Activated CD4-positive, alpha-beta memory T cell treated with anti-CD3 and anti-CD28 coated beads for 36 hours (primary cell): ENCODE results near the gene GALNT10. TPM values are rescaled to one million over a fixed set of nuclear protein-coding genes. Genes with fewer than 3 reads are reported as not detected.

Experiments used
- CTCF ChIA-PET: fragments of 350-600 bp; sonication (Branson Sonifier 250); formaldehyde crosslinking; loops from one replicate; lab custom pipeline; 2021; ENCODE audit warnings: antibody characterized with exemption, inconsistent platforms; lab: Charles Lee
- POLR2A ChIA-PET: fragments of 350-600 bp; sonication (Branson Sonifier 250); formaldehyde crosslinking; loops from one replicate; lab custom pipeline; 2021; ENCODE audit warnings: antibody characterized with exemption; lab: Charles Lee
- DNase-seq: peaks from one replicate; pipeline ENCODE4 v3.0.0-alpha.2; 2020
- H3K27ac Mint-ChIP-seq: one replicate; pipeline ENCODE4 v1.8.0; 2021; ENCODE audit warnings: mixed read lengths
- H3K27me3 Mint-ChIP-seq: one replicate; pipeline ENCODE4 v1.8.0; 2021; ENCODE audit warnings: mixed read lengths
- H3K36me3 Mint-ChIP-seq: one replicate; pipeline ENCODE4 v1.8.0; 2021; ENCODE audit warnings: mixed read lengths
- H3K4me1 Mint-ChIP-seq: one replicate; pipeline ENCODE4 v1.8.0; 2021; ENCODE audit warnings: low read depth, mixed read lengths
- H3K4me3 Mint-ChIP-seq: one replicate; pipeline ENCODE4 v1.8.0; 2021; ENCODE audit warnings: mild to moderate bottlenecking, mixed read lengths
- H3K9me3 Mint-ChIP-seq: one replicate; pipeline ENCODE4 v1.8.0; 2021; ENCODE audit warnings: mixed read lengths
- intact Hi-C: fragments of 100-400 bp; cut with micrococcal nuclease; formaldehyde crosslinking; loops from one replicate; pipeline ENCODE4 v1.15.1; 2023
- total RNA-seq, 2 experiments: library from RNA; stranded (reverse); gene quantifications; one replicate each; pipeline ENCODE4 v1.2.3, GENCODE V29; 2021

GALNT10 gene
- total RNA-seq, 2 experiments from 2014 or later = 23.8 to 26.9 TPM

DNA sequence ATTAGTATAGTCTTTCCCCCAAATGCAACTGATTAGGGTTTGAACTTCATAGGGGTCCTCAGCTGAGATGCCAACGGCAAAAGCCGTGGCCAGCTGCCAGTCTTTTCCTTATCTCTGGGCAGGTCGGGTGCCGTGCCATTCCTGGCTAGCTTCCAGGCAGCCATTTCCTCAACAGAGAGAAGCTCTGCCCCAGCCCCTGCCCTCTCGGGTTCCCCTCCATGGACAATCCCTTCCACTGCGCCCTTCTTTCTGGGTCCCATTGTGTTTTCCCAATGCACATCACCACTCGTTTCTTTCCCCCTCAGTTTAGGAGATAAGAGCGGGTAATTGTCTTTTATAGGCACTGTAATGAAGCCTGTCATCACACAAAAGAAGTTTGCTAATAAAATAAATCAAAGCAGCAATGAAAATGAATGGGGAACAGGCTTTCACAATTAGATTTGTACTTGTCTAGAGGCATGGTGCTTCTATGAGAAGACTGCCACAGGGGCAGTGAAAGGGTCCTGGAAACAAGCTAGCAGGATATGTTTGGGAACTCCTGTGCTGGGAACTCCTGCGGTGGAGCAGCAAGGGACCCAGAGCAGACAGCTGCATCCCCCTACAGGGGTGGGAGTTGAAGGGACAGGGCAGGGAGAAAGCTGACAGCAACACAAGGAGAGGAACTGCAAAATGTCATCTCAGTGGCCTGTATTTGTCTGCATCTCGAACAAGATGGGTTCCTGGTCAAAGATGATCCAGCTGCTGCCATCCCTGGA, 207.3 kb downstream of the GALNT10 start:
- POLR2A ChIA-PET = no interaction called here
- no peaks in the 10 kb centered on the region for H3K4me1 Mint-ChIP-seq
- H3K27ac Mint-ChIP-seq = no peak overlapping the region
- intact Hi-C loops = no loop called here
- no peak overlapping the region for H3K4me3 Mint-ChIP-seq
- CTCF ChIA-PET = interaction anchor here (2.0 kb wide), 1 partner anchor 325 kb away, joined by 7 read pairs; no protein-coding TSS in a partner anchor
- peaks cover 4% of the 10 kb centered on the region for H3K36me3 Mint-ChIP-seq
- DNase-seq = no peak
- H3K9me3 Mint-ChIP-seq = no peaks in the 10 kb centered on the region
- H3K27me3 Mint-ChIP-seq = no peaks in the 10 kb centered on the region

DNA sequence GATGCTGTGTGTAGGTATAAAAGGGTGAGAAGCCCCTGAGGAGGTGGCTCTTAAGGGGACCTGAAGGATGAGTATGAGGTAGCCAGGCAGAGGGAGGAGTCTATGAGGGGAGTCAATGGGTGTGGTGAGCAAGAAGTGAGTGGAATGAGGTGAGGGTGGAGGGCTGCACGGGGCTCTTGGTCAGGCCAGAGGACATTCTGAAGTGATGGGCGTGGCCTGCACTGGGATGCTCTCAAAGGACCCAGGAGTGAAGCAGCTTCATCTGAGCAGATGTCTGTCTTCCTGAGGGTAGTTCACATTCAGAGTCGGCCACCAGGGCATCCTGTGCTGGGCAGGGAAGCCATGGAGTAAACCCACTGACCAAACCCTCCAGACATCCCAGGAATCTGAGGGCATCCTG, 210.1 kb downstream of the GALNT10 start:
- H3K4me3 Mint-ChIP-seq = no peak overlapping the region
- H3K9me3 Mint-ChIP-seq = no peaks in the 10 kb centered on the region
- intact Hi-C loops = no loop called here
- no peaks in the 10 kb centered on the region for H3K27me3 Mint-ChIP-seq
- H3K27ac Mint-ChIP-seq = no peak overlapping the region
- CTCF ChIA-PET = no interaction called here
- no peak for DNase-seq
- peaks cover 10% of the 10 kb centered on the region for H3K4me1 Mint-ChIP-seq
- H3K36me3 Mint-ChIP-seq = peaks cover 3% of the 10 kb centered on the region
- POLR2A ChIA-PET = no interaction called here

DNA sequence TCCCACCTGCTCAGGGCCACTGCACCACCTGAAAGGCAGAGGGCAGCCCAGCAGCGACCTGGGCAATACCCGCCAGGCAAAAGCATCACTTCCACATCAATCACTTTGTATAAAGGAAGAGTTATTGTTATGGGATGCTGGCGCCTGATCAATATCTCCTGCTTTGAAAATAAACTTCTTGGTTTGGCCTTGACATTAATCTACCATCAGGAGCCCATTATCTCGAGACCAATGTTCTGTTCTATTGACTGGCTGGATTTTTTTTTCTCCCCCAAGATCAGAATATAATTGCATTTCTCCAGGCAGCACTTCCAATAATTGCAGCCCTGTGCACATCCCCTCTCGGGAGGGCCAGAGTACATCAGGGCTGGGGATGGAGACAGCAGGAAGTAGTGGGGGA, 210.8 kb downstream of the GALNT10 start:
- Mint-ChIP-seq H3K27me3 (no peaks in the 10 kb centered on the region), H3K4me1 (peaks cover 10% of the 10 kb centered on the region), H3K9me3 (no peaks in the 10 kb centered on the region), H3K27ac (no peak overlapping the region), H3K4me3 (no peak overlapping the region), H3K36me3 (no peaks in the 10 kb centered on the region)
- CTCF ChIA-PET = no interaction called here
- POLR2A ChIA-PET = no interaction called here
- DNase-seq = no peak
- intact Hi-C loops = no loop called here

DNA sequence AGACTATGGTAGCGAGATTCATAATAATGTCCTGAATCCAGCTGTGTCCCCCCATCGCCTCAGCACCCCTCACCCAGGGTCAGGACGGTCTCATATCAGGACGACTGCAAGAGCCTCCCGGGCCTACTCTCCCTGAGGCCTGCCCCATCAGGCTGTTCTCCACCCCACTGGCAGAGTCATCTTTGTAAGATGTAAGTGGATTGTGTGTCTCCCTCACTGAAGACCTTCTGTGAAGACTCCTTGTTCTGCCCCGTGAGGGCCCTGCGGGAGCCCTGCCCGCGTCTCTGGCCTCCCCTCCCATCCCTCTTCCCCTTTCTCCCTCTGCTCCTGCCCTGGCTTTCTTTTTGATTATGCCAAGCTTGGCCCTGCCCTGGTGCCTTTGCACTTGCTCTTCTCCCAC, 211.4 kb downstream of the GALNT10 start:
- no peak for DNase-seq
- CTCF ChIA-PET = no interaction called here
- no peak overlapping the region for H3K4me3 Mint-ChIP-seq
- POLR2A ChIA-PET = no interaction called here
- peaks cover 10% of the 10 kb centered on the region for H3K4me1 Mint-ChIP-seq
- no peaks in the 10 kb centered on the region for H3K9me3 Mint-ChIP-seq
- no peak overlapping the region for H3K27ac Mint-ChIP-seq
- no peaks in the 10 kb centered on the region for H3K36me3 Mint-ChIP-seq
- intact Hi-C loops = no loop called here
- H3K27me3 Mint-ChIP-seq = no peaks in the 10 kb centered on the region

DNA sequence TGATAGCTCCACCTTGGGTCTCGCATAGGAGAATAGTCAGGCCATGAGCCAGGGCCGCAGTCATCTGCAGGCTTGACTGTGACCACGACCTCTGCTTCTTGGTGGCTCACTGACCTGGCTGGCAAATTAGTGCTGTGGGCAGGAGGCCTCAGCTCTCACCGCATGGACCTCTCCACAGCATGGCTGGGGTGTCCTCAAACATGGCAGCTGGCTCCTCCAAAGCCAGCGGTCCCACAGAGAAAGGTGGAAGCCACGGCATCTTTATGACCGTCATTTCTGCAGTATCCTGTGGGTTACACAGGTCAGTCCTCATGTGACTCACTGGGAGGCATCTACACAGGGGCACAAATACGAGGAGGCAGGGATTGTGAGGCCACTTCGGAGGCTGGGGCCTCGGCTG, 212.1 kb downstream of the GALNT10 start:
- Mint-ChIP-seq H3K9me3 (no peaks in the 10 kb centered on the region), H3K27me3 (no peaks in the 10 kb centered on the region), H3K27ac (no peak overlapping the region), H3K4me3 (no peak overlapping the region), H3K4me1 (peaks cover 10% of the 10 kb centered on the region), H3K36me3 (no peaks in the 10 kb centered on the region)
- no peak for DNase-seq
- CTCF ChIA-PET = no interaction called here
- intact Hi-C loops = no loop called here
- POLR2A ChIA-PET = no interaction called here

DNA sequence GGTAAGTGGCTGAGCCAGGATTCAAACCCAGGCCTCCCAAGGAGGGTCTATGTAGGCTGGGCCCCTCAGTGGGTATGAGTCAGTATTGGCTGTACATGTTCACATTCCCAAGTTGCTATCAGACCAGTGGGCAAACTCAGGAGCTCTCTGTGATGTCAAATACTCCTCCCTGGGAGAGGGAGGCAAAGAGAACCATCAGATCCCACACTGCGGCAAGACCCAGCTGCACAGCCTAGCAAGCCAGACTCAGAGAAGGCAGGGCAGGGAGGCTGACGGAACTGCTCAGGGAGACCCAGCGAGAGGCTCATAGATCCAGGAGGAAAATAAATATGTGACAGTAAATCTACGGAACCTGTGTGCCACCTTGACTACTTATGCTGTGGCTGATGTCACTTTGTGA, 212.7 kb downstream of the GALNT10 start:
- Mint-ChIP-seq H3K27ac (no peak overlapping the region), H3K36me3 (no peaks in the 10 kb centered on the region), H3K9me3 (no peaks in the 10 kb centered on the region), H3K27me3 (no peaks in the 10 kb centered on the region), H3K4me3 (no peak overlapping the region), H3K4me1 (peaks cover 10% of the 10 kb centered on the region)
- POLR2A ChIA-PET = no interaction called here
- intact Hi-C loops = no loop called here
- DNase-seq = no peak
- CTCF ChIA-PET = interaction anchor here (1.1 to 6.6 kb wide), 5 partner anchors 20 to 428 kb away, joined by 3 to 167 read pairs (median 38); partner anchors contain the start of gene GALNT10

DNA sequence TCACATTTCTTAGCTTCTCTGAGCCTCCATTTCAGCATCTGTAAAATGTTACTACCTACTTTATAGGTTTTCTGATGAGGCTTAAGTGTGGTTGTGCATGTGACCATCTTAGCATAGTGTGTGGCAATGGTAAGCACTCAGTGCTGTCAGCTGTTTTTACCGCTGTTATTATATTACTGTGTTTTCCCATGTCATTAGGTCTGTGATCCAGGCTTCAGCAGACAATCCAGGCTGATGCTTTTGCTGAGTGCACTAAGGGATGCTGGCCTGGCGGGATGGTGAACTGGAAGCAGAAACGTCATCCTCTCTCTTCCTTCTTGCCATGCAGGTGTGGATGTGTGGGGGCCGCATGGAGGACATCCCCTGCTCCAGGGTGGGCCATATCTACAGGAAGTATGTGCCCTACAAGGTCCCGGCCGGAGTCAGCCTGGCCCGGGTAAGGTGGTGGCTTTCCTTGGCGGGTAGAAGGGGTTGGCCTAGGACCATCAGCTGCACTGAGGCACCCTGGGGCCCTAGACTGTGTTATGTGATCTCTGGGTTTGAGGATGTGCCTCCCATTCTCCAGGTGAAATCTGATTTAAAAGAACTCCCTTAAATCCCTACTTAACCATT, 213.3 kb downstream of the GALNT10 start:
- no peak overlapping the region for H3K27ac Mint-ChIP-seq
- H3K9me3 Mint-ChIP-seq = no peaks in the 10 kb centered on the region
- no peaks in the 10 kb centered on the region for H3K27me3 Mint-ChIP-seq
- no peak overlapping the region for H3K4me3 Mint-ChIP-seq
- ChIA-PET CTCF (interaction anchor here (0.8 to 6.6 kb wide), 16 partner anchors 14 to 437 kb away, joined by 3 to 167 read pairs (median 4); partner anchors contain the start of gene GALNT10), POLR2A (interaction anchor here (1.1 to 1.2 kb wide), 2 partner anchors 214 to 332 kb away, joined by 3 read pairs; partner anchors contain the start of gene GALNT10)
- intact Hi-C loops = loop anchor here (2.0 kb wide), 1 partner anchor 213 kb away; the partner anchor contains the start of gene GALNT10
- H3K36me3 Mint-ChIP-seq = no peaks in the 10 kb centered on the region
- DNase-seq = no peak
- peaks cover 10% of the 10 kb centered on the region for H3K4me1 Mint-ChIP-seq

DNA sequence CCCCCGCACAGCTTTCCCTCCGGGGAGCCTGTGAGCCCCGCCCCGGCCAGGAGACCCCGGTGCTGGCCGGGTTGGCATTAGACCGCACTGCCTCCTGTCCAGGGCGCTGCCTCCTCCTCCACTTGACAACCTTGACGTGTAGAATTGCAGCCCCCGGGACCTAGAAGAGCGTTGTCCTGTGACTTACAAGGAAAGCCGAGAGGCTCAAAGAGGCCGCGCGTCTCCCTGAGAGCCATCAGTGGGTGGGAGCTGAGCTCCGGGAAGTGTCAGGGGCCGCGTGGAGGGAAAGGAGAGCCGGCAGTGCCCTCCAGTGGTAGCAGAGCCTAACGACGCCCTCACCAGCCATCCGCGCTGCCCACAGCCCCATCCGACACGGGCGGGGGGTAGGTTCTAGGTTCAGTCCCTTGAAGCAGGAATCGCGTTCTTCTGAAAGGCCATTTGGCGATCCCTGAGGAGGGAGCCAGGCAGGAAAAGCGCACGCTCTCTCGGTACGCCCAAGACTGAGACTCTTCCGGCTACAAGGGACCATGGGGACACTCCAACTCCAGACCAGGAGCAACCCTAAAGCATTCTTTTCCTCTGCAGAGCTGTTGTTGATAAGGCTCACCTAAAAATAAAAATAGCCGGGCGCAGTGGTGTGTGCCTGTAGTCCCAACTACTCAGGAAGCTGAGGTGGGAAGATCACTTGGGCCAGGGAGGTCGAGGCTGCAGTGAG, 214.7 kb downstream of the GALNT10 start:
- H3K9me3 Mint-ChIP-seq = no peaks in the 10 kb centered on the region
- no peak overlapping the region for H3K27ac Mint-ChIP-seq
- peak; percentile 83 for DNase-seq
- ChIA-PET POLR2A (interaction anchor here (1.1 to 1.2 kb wide), 2 partner anchors 215 to 333 kb away, joined by 3 read pairs; partner anchors contain the start of gene GALNT10), CTCF (interaction anchor here (0.6 to 6.6 kb wide), 40 partner anchors 10 to 502 kb away, joined by 3 to 167 read pairs (median 4); partner anchors contain the start of genes FAM114A2, GALNT10 and MFAP3)
- no peaks in the 10 kb centered on the region for H3K27me3 Mint-ChIP-seq
- peak overlapping the region; percentile 20 for H3K4me3 Mint-ChIP-seq
- intact Hi-C loops = loop anchor here (1.0 to 2.0 kb wide), 4 partner anchors 214 to 431 kb away; partner anchors contain the start of gene GALNT10
- no peaks in the 10 kb centered on the region for H3K36me3 Mint-ChIP-seq
- H3K4me1 Mint-ChIP-seq = peaks cover 10% of the 10 kb centered on the region

DNA sequence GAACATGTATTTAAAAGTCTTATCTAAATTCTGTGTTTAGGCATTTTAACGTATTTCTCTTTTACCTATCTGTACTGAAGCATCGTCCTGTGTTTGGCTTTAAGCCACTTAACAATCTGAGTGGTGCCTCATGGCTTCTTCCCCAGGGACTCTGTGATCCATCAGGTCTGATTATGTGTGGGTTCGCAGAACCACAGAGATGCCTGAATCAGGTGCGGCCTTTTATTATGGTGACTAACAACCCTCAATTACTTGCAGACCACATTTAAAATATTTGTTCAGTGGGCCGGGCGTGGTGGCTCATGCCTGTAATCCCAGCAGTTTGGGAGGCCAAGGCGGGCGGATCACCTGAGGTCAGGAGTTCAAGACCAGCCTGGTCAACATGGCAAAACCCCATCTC, 215.7 kb downstream of the GALNT10 start:
- Mint-ChIP-seq H3K4me1 (peaks cover 10% of the 10 kb centered on the region), H3K4me3 (no peak overlapping the region), H3K9me3 (no peaks in the 10 kb centered on the region), H3K36me3 (peaks cover 6% of the 10 kb centered on the region), H3K27ac (no peak overlapping the region), H3K27me3 (no peaks in the 10 kb centered on the region)
- DNase-seq = no peak
- ChIA-PET POLR2A (no interaction called here), CTCF (interaction anchor here (0.6 to 6.6 kb wide), 13 partner anchors 9 to 431 kb away, joined by 3 to 167 read pairs (median 6); partner anchors contain the start of gene GALNT10)
- intact Hi-C loops = no loop called here

DNA sequence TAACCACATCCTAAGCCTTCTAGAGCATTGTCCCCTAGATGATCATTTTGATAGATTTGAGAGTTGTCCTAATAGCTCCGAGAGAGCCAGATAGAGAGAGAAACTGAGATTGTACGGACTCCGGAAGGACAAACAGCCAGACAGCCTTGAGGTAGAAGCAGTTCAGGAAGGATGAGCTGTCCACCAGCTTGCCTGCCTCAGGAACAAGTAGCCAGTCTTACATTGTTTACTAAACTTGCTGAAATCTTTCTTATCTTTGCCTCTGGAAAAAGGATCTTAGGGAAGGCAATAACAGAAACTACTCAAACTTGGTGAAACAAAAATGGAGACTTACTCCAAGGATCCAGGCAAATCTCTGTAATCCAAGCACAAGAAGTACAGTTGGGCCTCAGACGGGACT, 216.3 kb downstream of the GALNT10 start:
- DNase-seq = no peak
- peaks cover 10% of the 10 kb centered on the region for H3K36me3 Mint-ChIP-seq
- POLR2A ChIA-PET = no interaction called here
- peaks cover 10% of the 10 kb centered on the region for H3K4me1 Mint-ChIP-seq
- CTCF ChIA-PET = interaction anchor here (0.6 to 6.6 kb wide), 3 partner anchors 127 to 337 kb away, joined by 3 to 167 read pairs (median 20); no protein-coding TSS in a partner anchor
- H3K9me3 Mint-ChIP-seq = no peaks in the 10 kb centered on the region
- no peak overlapping the region for H3K4me3 Mint-ChIP-seq
- H3K27me3 Mint-ChIP-seq = no peaks in the 10 kb centered on the region
- no peak overlapping the region for H3K27ac Mint-ChIP-seq
- intact Hi-C loops = no loop called here

DNA sequence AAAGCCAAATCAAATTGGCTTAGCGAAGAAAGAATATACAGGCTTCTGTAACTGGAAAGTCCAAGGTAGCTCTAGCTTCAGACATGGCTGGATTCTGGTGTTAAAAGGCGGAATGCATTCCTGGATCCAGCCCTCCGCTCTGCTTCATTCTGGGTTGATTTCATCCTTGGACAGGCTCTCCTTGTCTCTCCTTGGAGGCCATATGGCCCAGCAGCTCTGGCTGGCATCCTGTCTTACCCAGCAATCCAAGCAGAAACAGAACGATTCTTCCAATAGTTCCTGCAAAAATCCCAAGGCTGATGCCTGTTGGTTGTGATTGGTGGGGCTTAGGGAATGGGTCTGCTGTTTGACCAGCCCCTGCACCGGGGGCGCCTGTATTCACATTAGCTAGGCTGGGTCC, 218.3 kb downstream of the GALNT10 start:
- ChIA-PET POLR2A (no interaction called here), CTCF (interaction anchor here (1.0 to 6.6 kb wide), 3 partner anchors 228 to 433 kb away, joined by 3 to 167 read pairs (median 4); no protein-coding TSS in a partner anchor)
- Mint-ChIP-seq H3K4me1 (peaks cover 10% of the 10 kb centered on the region), H3K4me3 (no peak overlapping the region), H3K27me3 (no peaks in the 10 kb centered on the region), H3K27ac (no peak overlapping the region), H3K9me3 (no peaks in the 10 kb centered on the region), H3K36me3 (peaks cover 18% of the 10 kb centered on the region)
- no peak for DNase-seq
- intact Hi-C loops = no loop called here
